Midbrain (tissue), 1 donor: ENCODE data around the gene TBC1D32.
"Not testable (repeated sequence)": the region's sequence is repeated elsewhere in the genome, so short reads cannot be mapped to it uniquely, and the experiment has no call there.

Experiments
- DNase-seq: peaks from one replicate; lab custom pipeline; 2025; lab: John Stamatoyannopoulos, UW

The TBC1D32 gene

GRCh38 chr6:121334299-121335086, at the start of gene TBC1D32:
TSS of gene TBC1D32 (minus strand) at chr6:121334480. CDS start at chr6:121334430, 50 bp downstream.
- peak; percentile 94 for DNase-seq

- DNase-seq: no peak
Measured at GRCh38 chr6:121383478-121383877, 49.2 kb upstream of the TBC1D32 start.

- DNase-seq: no peak
Measured at GRCh38 chr6:121382467-121383121, 48.3 kb upstream of the TBC1D32 start.

GRCh38 chr6:121376411-121376810, 42.1 kb upstream of the TBC1D32 start:
- no peak for DNase-seq

GRCh38 chr6:121374219-121374618, 39.9 kb upstream of the TBC1D32 start:
- DNase-seq: not testable (repeated sequence)

GRCh38 chr6:121365536-121366521, 31.5 kb upstream of the TBC1D32 start:
- DNase-seq: no peak

GRCh38 chr6:121356575-121356974, 22.3 kb upstream of the TBC1D32 start:
- DNase-seq: no peak

GRCh38 chr6:121354764-121355163, 20.5 kb upstream of the TBC1D32 start:
- no peak for DNase-seq

GRCh38 chr6:121352941-121353340, 18.7 kb upstream of the TBC1D32 start:
- DNase-seq: no peak

- no peak for DNase-seq
Measured at GRCh38 chr6:121351916-121352315, 17.6 kb upstream of the TBC1D32 start.

- DNase-seq: no peak
Measured at GRCh38 chr6:121349596-121349995, 15.3 kb upstream of the TBC1D32 start.

- no peak for DNase-seq
Measured at GRCh38 chr6:121347484-121347883, 13.2 kb upstream of the TBC1D32 start.

- no peak for DNase-seq
Measured at GRCh38 chr6:121344539-121344938, 10.3 kb upstream of the TBC1D32 start.

GRCh38 chr6:121339639-121340226, 5.5 kb upstream of the TBC1D32 start:
- no peak for DNase-seq

- no peak for DNase-seq
Measured at GRCh38 chr6:121338956-121339355, 4.7 kb upstream of the TBC1D32 start.

- DNase-seq: no peak
Measured at GRCh38 chr6:121338366-121338765, 4.1 kb upstream of the TBC1D32 start.

GRCh38 chr6:121335087-121336008, 1.1 kb upstream of the TBC1D32 start:
- peak; percentile 72 for DNase-seq

GRCh38 chr6:121333694-121334093, 586 bp downstream of the TBC1D32 start:
- DNase-seq: not testable (repeated sequence)

- DNase-seq: no peak
Measured at GRCh38 chr6:121333196-121333595, 1.1 kb downstream of the TBC1D32 start.

GRCh38 chr6:121330516-121330915, 3.8 kb downstream of the TBC1D32 start:
- no peak for DNase-seq

GRCh38 chr6:121321282-121321681, 13.0 kb downstream of the TBC1D32 start:
- no peak for DNase-seq
